DMS153 treated with DMSO at 0.1 percent for 48 hours (cell line): ENCODE results near the gene OR4Q2.
"Not testable (repeated sequence)": the region's sequence is repeated elsewhere in the genome, so short reads cannot be mapped to it uniquely, and the experiment has no call there.

ENCODE experiments used
- DNase-seq: peaks from one replicate; lab custom pipeline; 2025; ENCODE audit not compliant: unreplicated experiment; lab: John Stamatoyannopoulos, UW

OR4Q2 gene

DNA sequence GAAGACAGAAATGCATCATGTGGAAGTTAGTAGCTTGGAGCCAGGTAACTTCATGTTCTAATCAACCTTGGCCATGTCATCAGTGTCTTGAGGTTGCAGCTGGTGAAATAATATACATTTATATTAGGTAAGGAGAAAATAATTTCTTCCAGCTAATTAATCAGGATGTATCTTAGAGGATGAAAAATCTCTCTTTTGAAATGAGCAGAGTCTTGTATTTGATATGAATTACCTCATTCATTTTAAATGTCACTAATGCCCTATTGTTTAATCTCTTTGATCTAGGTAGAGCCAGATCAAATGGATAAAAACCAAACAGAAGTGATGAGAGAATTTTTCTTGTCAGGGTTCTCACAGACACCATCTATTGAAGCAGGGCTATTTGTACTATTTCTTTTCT, at the start of gene OR4Q2:
TSS of gene OR4Q2 (plus strand) at position 301 of the 400 bp plus-strand sequence.
- DNase-seq: no peak

DNA sequence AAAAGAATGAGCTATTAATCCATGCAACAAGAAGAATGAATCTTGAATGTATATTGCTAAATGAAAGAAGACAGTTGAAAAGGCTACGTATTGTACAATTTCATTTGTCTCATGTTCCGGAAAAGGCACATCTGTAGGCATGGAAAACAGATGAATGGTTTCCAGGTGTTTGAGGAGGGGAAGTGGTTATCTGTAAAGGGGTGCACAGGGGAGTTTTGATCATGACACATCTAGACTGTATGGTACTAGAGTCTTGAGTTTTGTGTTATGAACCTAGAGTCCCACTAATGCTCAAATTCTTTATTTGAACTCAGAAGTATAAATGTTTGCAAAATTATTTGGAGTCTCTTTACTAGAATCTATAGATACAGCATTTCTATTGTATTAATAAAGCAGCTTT, 32.2 kb upstream of the OR4Q2 start:
- not testable (repeated sequence) for DNase-seq

DNA sequence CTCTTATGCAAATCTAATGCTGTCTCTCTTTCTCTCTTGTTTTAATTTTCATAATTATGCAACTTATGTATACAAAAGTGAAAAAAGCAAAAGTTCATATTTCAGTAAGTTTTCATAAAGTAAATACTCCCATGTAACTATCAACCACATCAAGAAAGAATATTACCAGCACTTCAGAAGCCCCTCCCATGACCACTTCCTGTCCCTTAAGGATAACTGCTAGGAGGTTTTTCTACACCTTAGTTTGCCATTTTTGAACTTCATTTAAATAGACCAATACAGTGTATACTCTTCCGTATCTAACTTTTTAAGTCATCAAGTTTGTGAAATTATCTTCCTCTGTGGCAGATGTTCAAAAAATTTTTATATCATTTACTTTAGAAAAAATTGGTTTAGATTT, 27.1 kb upstream of the OR4Q2 start:
- DNase-seq: no peak

DNA sequence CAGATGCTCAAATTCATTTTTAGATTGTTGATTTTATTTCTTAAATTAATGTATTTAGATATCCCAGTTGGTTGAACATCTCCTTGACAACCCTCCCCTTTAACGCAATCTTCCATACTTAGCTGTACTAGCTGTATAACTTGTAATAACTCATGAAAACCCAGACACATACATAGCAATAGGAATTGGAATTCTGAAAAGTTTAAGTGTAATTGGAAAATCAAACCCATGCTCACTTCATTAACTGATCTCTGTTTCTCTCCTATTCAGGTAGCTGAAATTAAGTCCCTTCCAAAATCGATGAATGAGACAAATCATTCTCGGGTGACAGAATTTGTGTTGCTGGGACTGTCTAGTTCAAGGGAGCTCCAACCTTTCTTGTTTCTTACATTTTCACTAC, 26.7 kb upstream of the OR4Q2 start, which contains the start of gene OR4K15:
TSS of gene OR4K15 (plus strand) at position 301 of the 400 bp plus-strand sequence. CDS start at position 301, 0 bp downstream.
- no peak for DNase-seq

DNA sequence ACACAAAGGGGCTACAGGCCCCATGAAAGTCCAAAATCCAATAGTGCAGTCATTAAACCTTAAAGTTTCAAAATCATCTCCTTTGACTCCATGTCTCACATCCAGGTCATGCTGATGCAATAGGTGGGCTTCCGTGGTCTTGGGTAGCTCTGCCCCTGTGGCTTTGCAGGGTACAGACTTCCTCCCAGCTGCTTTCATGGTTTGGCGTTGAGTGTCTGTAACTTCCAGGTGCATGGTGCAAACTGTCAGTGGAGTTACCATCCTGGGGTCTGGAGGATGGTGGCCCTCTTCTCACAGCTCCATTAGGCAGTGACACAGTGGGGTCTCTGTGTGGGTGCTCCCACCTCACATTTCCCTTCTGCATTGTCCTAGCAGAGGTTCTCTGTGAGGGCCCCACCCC, 8.5 kb upstream of the OR4Q2 start:
- DNase-seq: no peak

DNA sequence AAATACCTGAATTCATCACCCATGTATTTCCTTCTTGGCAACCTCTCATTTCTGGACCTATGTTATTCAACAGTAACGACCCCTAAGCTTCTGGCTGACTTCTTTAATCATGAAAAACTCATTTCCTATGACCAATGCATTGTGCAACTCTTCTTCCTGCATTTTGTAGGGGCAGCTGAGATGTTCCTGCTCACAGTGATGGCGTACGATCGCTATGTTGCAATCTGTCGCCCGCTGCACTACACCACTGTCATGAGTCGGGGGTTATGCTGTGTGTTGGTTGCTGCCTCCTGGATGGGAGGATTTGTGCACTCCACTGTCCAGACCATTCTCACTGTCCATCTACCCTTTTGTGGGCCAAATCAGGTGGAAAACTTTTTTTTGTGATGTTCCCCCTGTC, 356 bp downstream of the OR4Q2 start:
- DNase-seq: no peak

DNA sequence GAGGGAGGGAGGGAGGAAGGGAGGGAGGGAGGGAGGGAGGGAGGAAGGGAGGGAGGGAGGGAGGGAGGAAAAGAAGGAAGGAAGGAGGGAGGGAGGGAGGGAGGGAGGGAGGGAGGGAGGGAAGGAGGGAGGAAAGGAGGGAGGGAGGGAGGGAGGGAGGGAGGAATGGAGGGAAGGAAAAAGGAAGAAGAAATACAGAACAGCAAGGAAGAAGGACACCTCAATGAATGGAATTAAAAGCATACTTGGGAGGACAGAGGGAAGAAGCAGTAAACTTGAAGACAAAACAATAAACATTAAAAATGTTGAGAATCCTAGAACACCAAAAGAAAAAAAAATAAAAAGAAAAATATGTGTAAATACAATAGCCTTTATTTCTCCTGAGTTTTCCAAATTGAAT, 6.2 kb downstream of the OR4Q2 start:
- DNase-seq: no peak

DNA sequence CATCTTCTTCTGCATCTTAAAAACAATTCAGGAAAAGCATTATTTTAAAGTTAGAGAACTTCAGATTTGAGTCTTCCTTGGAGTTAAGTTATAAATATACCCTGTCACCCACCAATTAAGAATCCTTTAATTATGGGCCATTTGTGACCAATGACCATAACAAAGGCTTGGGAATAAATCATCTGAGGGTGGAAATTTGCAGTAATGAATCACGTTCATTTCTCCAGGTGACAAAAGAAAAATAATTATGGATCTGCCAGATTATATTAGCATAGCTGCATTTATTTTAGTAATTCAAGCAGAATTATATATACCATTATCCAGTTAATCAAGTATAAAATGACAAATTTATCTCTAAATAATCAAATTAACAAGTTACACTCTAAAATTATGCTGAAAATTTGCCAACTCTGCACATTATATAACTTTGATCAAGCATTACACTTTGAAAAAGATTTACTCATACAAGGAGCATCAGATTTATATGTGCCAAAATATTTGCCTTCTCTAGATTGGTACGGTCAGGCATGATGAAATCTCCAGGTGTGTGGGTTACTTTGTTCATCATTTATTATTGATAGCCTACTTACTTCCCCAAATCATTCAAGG, 17.4 kb downstream of the OR4Q2 start, which contains the start of gene OR4K14:
TSS of gene OR4K14 (minus strand) at position 51 of the 609 bp plus-strand sequence. CDS start 4,114 bp downstream, outside the sequence.
- DNase-seq: no peak

DNA sequence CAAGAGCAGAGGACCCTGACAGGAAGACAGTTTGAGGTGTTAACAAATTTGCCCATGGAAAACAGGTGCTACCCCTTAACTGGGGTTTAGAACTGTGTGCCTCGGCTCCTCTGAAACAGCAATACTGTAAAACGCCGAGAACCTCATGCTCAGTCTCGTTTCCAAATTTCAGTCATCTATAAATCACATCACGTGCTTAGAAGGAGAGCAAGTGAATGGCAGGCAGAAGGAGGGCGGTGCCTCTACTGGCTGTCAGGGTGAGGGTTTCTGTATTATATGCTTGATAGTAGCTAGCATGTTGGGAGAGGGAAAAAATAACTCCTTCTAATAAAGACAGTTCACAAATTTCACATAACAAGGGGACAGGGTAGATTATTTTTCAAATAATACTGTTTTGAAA, 29.1 kb downstream of the OR4Q2 start:
- no peak for DNase-seq

DNA sequence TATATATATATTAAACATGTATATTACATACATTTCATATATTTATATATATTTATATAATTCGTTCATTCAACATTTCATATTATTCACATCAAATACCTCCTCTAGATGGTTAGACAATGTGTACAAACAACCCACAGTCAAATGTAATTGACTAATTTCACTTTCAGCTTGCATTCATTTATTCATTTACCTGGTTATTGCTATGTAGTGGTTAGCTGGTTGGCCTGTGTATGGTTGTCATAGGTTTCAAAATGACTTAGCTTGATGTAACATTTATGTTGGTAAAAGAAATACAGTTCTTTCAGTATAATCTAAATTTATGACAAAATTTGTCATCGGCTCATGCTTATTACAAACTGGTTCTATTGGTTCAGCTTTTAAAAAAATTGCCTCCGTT, 33.5 kb downstream of the OR4Q2 start:
- DNase-seq: no peak

DNA sequence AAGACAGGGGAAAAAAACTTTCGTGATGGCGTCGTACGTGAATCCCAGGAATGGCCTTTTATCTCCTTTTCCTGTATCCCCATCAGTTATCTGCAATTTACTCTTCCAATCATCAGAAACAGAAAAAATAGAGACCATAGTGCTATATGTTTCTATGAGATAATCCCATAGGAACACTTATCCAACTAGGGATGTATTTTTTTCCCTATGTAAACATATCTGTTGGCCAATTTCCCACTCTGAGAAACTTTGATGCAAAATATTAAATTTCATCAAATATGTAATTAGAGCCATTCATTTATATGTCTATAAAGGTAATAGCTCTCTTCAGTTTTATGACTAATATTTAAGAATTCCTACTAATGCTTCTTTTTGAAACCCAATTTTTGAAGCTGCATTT, 34.0 kb downstream of the OR4Q2 start, which contains the start of gene OR4K13:
TSS of gene OR4K13 (minus strand) at position 101 of the 400 bp plus-strand sequence. CDS start 1,280 bp downstream, outside the sequence.
- DNase-seq: no peak

DNA sequence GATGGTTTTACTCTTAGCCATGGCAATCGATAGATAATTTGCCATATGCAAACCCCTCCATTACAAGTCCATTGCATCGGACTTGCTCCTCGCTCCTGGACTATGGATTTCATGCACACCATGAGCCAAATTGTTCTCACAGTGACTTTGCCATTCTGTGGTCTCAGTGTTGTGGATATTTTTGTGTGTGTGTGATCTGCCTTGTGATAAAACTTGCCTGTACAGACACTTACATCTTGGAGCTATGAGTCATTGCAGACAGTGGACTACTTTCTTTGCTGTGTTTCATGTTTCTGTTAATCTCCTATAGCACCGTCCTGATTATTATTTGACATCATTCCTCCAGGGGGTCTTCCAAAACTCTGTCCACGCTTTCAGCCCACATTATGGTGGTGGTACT, 42.3 kb downstream of the OR4Q2 start:
- no peak for DNase-seq

DNA sequence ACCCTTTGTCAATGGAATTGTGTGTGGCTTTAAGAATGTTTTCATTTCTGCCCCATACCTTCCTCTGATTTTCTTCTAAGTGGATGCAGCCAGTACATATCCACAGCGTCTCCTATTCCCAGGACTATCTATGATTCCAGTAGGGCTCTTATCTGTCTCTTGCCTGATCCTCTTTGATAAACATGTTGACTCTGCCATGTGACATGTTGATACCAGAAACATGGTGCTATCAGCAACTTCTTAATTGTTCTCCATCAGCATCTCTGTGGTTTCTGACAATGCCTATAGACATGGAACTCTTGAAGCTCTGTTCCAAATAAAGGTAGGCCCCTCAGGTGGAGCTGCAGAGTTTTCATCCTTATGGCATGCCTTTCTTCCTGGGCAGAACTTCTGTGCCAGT, 46.2 kb downstream of the OR4Q2 start:
- DNase-seq: no peak
